A172 (cell line): ENCODE measurements around the gene CYSRT1. TPM values are rescaled to one million over a fixed set of nuclear protein-coding genes. Genes with fewer than 3 reads are reported as not detected.

Source experiments
- DNase-seq: peaks from one replicate; pipeline ENCODE4 v3.0.0-alpha.2; 2015; ENCODE audit warnings: low spot score
- total RNA-seq: library from RNA; depleted of rRNA; stranded (reverse); fragments of >200 nt; shearing (Covaris generic); gene quantifications from 2 replicates; pipeline ENCODE4 v1.2.3, GENCODE V29; 2014; rRNA removed

CYSRT1 gene
- total RNA-seq: 5.1 and 5.4 TPM in 2 replicates

- no peak for DNase-seq
These were observed at the start of gene CYSRT1 for GRCh38 chr9:137224830-137225694. Gene CYSRT1, plus strand, starts transcription at chr9:137225174. Its CDS starts 448 bp downstream, at chr9:137225622.

GRCh38 chr9:137175345-137175961 is 49.5 kb upstream of the CYSRT1 start:
- no peak for DNase-seq

- no peak for DNase-seq
These were observed 48.4 kb upstream of the CYSRT1 start for GRCh38 chr9:137176302-137177182.

- peak; percentile 61 for DNase-seq
These were observed 46.6 kb upstream of the CYSRT1 start for GRCh38 chr9:137178201-137178938.

- no peak for DNase-seq
These were observed 45.9 kb upstream of the CYSRT1 start for GRCh38 chr9:137178939-137179630.

- DNase-seq: no peak
These were observed 45.2 kb upstream of the CYSRT1 start for GRCh38 chr9:137179761-137180160.

- no peak for DNase-seq
These were observed 44.5 kb upstream of the CYSRT1 start for GRCh38 chr9:137180491-137180890.

- no peak for DNase-seq
These were observed 43.3 kb upstream of the CYSRT1 start for GRCh38 chr9:137181680-137182079.

- DNase-seq: no peak
These were observed 42.1 kb upstream of the CYSRT1 start for GRCh38 chr9:137182836-137183235.

- no peak for DNase-seq
These were observed 40.9 kb upstream of the CYSRT1 start for GRCh38 chr9:137183980-137184595.

GRCh38 chr9:137184881-137185660 is 39.9 kb upstream of the CYSRT1 start:
- DNase-seq: no peak

GRCh38 chr9:137185921-137186320 is 39.1 kb upstream of the CYSRT1 start:
- DNase-seq: no peak

GRCh38 chr9:137186385-137186784 is 38.6 kb upstream of the CYSRT1 start:
- no peak for DNase-seq

- DNase-seq: no peak
These were observed 37.6 kb upstream of the CYSRT1 start for GRCh38 chr9:137187386-137187785.

GRCh38 chr9:137188086-137188489 is 36.9 kb upstream of the CYSRT1 start:
- no peak for DNase-seq

- DNase-seq: peak; percentile 92
These were observed 36.3 kb upstream of the CYSRT1 start, which contains the start of the genes ANAPC2 and SSNA1 for GRCh38 chr9:137188490-137189296. Gene ANAPC2, minus strand, starts transcription at chr9:137188560. Its CDS starts 28 bp downstream, at chr9:137188532. Gene SSNA1, plus strand, starts transcription at chr9:137188676. Its CDS starts 51 bp downstream, at chr9:137188727.

GRCh38 chr9:137189297-137190295 is 35.4 kb upstream of the CYSRT1 start:
- DNase-seq: no peak
